Endothelial cell (in vitro differentiated cells): ENCODE results near the gene RASSF1. TPM values are rescaled to one million over a fixed set of nuclear protein-coding genes. Genes with fewer than 3 reads are reported as not detected.

ENCODE experiments used
- DNase-seq: peaks from one replicate; pipeline ENCODE4 v3.0.0; 2021; ENCODE audit warnings: low spot score
- H3K27ac Mint-ChIP-seq: one replicate; pipeline ENCODE4 v1.8.0; 2021; ENCODE audit warnings: mixed read lengths, inconsistent platforms; ENCODE audit not compliant: unreplicated experiment
- H3K27me3 Mint-ChIP-seq: one replicate; pipeline ENCODE4 v1.8.0; 2021; ENCODE audit warnings: mild to moderate bottlenecking, moderate library complexity, mixed read lengths, inconsistent platforms; ENCODE audit not compliant: unreplicated experiment
- H3K36me3 Mint-ChIP-seq: one replicate; pipeline ENCODE4 v1.8.0; 2021; ENCODE audit warnings: mild to moderate bottlenecking, low read depth, mixed read lengths, inconsistent platforms; ENCODE audit not compliant: unreplicated experiment
- H3K4me1 Mint-ChIP-seq: one replicate; pipeline ENCODE4 v1.8.0; 2021; ENCODE audit warnings: mild to moderate bottlenecking, mixed read lengths, inconsistent platforms; ENCODE audit not compliant: unreplicated experiment
- H3K4me3 Mint-ChIP-seq: one replicate; pipeline ENCODE4 v1.8.0; 2021; ENCODE audit warnings: mild to moderate bottlenecking, mixed read lengths, inconsistent platforms; ENCODE audit not compliant: unreplicated experiment
- H3K9me3 Mint-ChIP-seq: one replicate; pipeline ENCODE4 v1.8.0; 2021; ENCODE audit warnings: mixed read lengths, inconsistent platforms; ENCODE audit not compliant: unreplicated experiment
- total RNA-seq: library from RNA; stranded (reverse); fragmentation: NEBNext Ultra II Directional; extraction: Animal tissue kit (Norgen Biotek cat#: 25700); gene quantifications from one replicate; pipeline ENCODE4 v1.2.1, GENCODE V29; 2021; ENCODE audit not compliant: unreplicated experiment
- TF ChIP-seq, protein P1 (sequence below): fragments of 200-600 bp; sonication (generic); IDR thresholded peaks from one replicate; pipeline ENCODE4 v1.5.0; 2021; ENCODE audit warnings: antibody characterized with exemption; ENCODE audit not compliant: unreplicated experiment

RASSF1 gene
- total RNA-seq, 1 donor from 2014 or later = 14.8 TPM

DNA sequence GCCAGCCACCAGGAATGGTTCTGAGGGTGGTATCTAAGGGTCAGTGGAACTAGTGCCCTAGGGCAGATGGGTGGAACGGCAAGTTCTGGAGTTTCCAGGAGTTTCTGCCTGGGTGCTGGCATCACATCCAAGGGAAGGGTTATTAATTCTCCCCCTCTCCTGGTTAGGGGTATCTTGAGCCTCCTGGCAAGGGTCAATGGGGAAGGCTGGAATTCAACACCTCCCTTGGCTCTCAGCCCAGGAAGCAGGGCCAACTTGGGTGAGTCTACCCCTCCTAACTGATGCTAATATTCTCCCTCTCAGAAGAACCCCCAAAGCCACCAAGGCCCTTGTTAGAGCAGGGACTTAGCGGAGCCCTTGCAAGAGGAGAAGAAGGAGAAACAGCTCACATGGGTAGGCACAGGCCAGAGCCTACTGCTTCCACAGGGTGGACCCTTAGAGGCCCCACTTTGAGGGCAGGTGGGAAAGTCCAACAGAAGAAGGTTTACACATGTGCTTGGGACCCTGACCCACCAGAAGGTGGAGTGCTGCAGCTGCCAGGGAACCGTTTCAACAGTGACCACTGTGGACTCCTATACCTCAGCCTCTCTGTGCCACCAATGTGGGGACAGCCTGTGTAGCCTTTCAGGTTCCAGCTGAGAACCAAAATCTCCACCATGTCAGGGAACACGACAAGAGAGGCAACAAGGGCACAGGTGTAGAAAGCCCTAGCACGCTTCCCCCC, 15.4 kb upstream of the RASSF1 start:
- Mint-ChIP-seq H3K27ac (no peak overlapping the region), H3K4me3 (peak overlapping the region; percentile 51), H3K4me1 (peaks cover 39% of the 10 kb centered on the region), H3K27me3 (peaks cover 3% of the 10 kb centered on the region), H3K36me3 (peaks cover 18% of the 10 kb centered on the region), H3K9me3 (no peaks in the 10 kb centered on the region)
- TF ChIP-seq, protein P1, sequence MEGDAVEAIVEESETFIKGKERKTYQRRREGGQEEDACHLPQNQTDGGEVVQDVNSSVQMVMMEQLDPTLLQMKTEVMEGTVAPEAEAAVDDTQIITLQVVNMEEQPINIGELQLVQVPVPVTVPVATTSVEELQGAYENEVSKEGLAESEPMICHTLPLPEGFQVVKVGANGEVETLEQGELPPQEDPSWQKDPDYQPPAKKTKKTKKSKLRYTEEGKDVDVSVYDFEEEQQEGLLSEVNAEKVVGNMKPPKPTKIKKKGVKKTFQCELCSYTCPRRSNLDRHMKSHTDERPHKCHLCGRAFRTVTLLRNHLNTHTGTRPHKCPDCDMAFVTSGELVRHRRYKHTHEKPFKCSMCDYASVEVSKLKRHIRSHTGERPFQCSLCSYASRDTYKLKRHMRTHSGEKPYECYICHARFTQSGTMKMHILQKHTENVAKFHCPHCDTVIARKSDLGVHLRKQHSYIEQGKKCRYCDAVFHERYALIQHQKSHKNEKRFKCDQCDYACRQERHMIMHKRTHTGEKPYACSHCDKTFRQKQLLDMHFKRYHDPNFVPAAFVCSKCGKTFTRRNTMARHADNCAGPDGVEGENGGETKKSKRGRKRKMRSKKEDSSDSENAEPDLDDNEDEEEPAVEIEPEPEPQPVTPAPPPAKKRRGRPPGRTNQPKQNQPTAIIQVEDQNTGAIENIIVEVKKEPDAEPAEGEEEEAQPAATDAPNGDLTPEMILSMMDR = no peak
- no peak for DNase-seq

DNA sequence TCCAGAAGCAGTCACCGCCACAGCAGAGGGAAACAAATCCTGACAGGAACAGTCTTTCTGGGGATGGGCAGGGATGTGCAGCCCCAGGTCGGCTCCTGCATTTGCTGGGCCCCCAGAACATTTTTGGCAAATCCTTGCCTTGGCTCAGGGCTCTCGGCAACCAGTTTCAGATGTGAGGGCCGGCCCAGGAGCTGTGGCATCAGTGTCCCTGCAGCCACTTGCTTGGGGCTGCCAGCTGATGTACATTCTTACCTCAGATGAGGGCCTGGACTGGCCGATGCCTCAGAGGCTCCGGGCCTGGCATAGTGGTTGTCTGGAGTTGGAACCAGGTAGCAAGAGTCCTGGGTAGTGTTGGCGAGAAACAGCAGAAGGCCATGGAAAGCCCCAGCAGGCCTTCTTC, 14.2 kb upstream of the RASSF1 start:
- H3K4me1 Mint-ChIP-seq = peaks cover 43% of the 10 kb centered on the region
- TF ChIP-seq, protein P1 = no peak
- no peaks in the 10 kb centered on the region for H3K9me3 Mint-ChIP-seq
- peaks cover 8% of the 10 kb centered on the region for H3K27me3 Mint-ChIP-seq
- no peak overlapping the region for H3K4me3 Mint-ChIP-seq
- H3K36me3 Mint-ChIP-seq = peaks cover 18% of the 10 kb centered on the region
- no peak overlapping the region for H3K27ac Mint-ChIP-seq
- DNase-seq = no peak

DNA sequence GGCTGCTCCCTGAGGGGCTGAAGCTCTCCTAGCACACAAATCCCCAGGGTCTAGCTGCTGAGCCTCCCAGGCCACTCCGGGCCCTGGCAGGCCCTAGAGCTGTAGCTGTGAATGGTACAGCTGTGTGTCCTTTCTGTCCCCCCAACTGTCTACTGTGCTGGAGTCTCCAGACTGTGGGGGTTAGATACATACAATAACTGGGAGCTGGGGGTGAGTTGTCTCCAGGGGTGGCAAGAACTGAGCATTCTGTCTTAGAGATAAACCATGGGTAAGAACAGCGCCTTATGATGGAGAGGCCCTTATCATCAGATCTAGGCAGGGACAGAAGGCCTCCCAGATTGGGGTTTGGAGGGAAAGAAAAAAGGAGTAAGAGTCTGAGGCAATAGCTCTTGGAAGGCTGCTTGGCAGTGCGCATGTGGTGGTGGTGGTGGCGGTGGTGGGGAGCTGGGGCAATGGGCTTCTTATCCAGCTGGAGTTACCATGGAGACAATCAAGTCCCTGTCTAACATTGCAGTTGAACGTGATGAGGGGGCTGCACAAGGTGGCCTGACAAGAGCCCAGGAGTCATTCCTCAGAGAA, 13.6 kb upstream of the RASSF1 start:
- H3K4me1 Mint-ChIP-seq = peaks cover 38% of the 10 kb centered on the region
- no peak overlapping the region for H3K27ac Mint-ChIP-seq
- peaks cover 8% of the 10 kb centered on the region for H3K27me3 Mint-ChIP-seq
- H3K36me3 Mint-ChIP-seq = peaks cover 18% of the 10 kb centered on the region
- no peaks in the 10 kb centered on the region for H3K9me3 Mint-ChIP-seq
- TF ChIP-seq, protein P1 = no peak
- no peak for DNase-seq
- H3K4me3 Mint-ChIP-seq = peak overlapping the region; percentile 66

DNA sequence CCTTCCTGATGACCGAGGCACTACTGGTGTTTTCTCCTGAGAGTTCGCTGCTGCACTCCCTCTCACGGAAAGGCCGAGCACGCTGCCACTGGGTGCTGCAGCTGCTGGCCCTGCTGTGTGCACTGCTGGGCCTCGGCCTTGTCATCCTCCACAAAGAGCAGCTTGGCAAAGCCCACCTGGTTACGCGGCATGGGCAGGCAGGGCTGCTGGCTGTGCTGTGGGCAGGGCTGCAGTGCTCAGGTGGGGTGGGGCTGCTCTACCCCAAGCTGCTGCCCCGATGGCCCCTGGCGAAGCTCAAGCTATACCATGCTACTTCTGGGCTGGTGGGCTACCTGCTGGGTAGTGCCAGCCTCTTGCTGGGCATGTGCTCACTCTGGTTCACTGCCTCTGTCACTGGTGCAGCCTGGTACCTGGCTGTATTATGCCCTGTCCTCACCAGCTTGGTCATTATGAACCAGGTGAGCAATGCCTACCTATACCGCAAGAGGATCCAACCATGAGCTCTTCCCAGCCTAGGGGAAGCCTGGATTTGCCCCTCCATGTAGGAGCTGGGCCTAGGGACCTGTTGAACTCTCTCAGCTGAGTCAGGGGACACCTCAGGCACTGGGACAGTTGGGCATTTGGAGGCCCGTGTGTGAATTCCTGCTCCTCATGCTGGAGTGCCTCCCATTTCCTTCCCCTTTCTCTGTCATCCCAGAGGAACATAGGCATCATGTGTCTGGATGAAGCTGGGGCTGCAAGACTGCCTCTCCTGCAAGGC, 12.8 kb upstream of the RASSF1 start:
- no peak overlapping the region for H3K4me3 Mint-ChIP-seq
- peaks cover 18% of the 10 kb centered on the region for H3K36me3 Mint-ChIP-seq
- peaks cover 34% of the 10 kb centered on the region for H3K4me1 Mint-ChIP-seq
- TF ChIP-seq, protein P1 = no peak
- no peak overlapping the region for H3K27ac Mint-ChIP-seq
- DNase-seq = no peak
- H3K27me3 Mint-ChIP-seq = peaks cover 8% of the 10 kb centered on the region
- H3K9me3 Mint-ChIP-seq = no peaks in the 10 kb centered on the region
